Ascending aorta (tissue), 2 donors: Measurements from ENCODE around the gene GIGYF2. TPM values are rescaled to one million over a fixed set of nuclear protein-coding genes. Genes with fewer than 3 reads are reported as not detected.

Source experiments
- DNase-seq, 2 donors: peaks; one replicate each; pipeline ENCODE4 v3.0.0-alpha.2; 2019; ENCODE audit warnings: low spot score in 2 of 2
- H3K27ac ChIP-seq, 2 donors: fragments of 200-600 bp; sonication (generic); one replicate each; pipeline ENCODE4 v1.5.1; 2016 to 2017; ENCODE audit warnings: mild to moderate bottlenecking in 1 of 2
- H3K27me3 ChIP-seq: fragments of 200-600 bp; sonication (generic); one replicate; pipeline ENCODE4 v1.5.1; 2017
- H3K36me3 ChIP-seq, 2 donors: fragments of 200-600 bp; sonication (generic); one replicate each; pipeline ENCODE4 v1.5.1; 2016
- H3K4me1 ChIP-seq, 2 donors: fragments of 200-600 bp; sonication (generic); one replicate each; pipeline ENCODE4 v1.5.1; 2016 to 2017; ENCODE audit warnings: mild to moderate bottlenecking in 1 of 2
- H3K4me3 ChIP-seq, 2 donors: fragments of 200-600 bp; sonication (generic); one replicate each; pipeline ENCODE4 v1.5.1; 2016 to 2017; ENCODE audit warnings: mild to moderate bottlenecking in 1 of 2
- H3K9me3 ChIP-seq, 2 donors: fragments of 200-600 bp; sonication (generic); one replicate each; pipeline ENCODE4 v1.5.1; 2016
- intact Hi-C: fragments of 100-400 bp; cut with DNase I; formaldehyde crosslinking; loops from one replicate; pipeline ENCODE4 v1.15.1; 2023
- total RNA-seq: library from RNA; depleted of rRNA; stranded (reverse); fragments of >200 nt; gene quantifications from one replicate; pipeline ENCODE4 v1.1.0, GENCODE V29; 2016
- TF ChIP-seq, protein P1 (sequence below), 3 experiments: fragments of 200-600 bp in 2 of 3; fragments of 450-650 bp in 1 of 3; sonication (generic) in 2 of 3; IDR thresholded peaks; one replicate each; pipeline ENCODE4 v1.5.1; 2016 to 2019; ENCODE audit warnings: antibody characterized with exemption in 3 of 3, mild to moderate bottlenecking in 1 of 3, moderate library complexity in 1 of 3

GIGYF2 gene
- total RNA-seq, 1 donor from 2014 or later = 27.5 TPM

DNA sequence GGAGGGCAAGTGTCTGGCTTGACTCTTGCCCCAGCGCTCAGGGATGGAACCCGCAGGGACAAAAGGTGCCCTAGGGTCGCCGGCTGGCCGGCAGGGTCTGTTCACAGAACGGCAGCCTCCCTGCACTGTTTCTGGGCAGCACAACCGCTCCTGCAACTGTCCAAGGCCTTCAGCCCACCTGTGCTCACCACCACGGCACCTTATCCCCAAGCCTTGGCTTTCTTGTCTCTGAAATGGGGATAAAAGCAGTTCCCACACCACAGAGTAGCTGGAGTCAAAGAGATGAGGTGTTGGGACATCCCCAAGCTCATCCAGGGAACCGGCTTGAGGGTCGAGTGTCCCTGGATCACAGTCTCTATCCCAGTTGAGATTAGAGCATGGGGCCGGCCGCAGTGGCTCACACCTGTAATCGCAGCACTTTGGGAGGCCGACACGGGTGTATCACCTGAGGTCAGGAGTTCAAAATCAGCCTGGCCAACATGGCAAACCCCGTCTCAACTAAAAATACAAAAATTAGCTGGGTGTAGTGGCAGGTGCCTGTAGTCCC is 177.6 kb downstream of the GIGYF2 start:
- no peak for DNase-seq
- TF ChIP-seq, protein P1, sequence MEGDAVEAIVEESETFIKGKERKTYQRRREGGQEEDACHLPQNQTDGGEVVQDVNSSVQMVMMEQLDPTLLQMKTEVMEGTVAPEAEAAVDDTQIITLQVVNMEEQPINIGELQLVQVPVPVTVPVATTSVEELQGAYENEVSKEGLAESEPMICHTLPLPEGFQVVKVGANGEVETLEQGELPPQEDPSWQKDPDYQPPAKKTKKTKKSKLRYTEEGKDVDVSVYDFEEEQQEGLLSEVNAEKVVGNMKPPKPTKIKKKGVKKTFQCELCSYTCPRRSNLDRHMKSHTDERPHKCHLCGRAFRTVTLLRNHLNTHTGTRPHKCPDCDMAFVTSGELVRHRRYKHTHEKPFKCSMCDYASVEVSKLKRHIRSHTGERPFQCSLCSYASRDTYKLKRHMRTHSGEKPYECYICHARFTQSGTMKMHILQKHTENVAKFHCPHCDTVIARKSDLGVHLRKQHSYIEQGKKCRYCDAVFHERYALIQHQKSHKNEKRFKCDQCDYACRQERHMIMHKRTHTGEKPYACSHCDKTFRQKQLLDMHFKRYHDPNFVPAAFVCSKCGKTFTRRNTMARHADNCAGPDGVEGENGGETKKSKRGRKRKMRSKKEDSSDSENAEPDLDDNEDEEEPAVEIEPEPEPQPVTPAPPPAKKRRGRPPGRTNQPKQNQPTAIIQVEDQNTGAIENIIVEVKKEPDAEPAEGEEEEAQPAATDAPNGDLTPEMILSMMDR (IDR thresholded peaks at IDR 0.05) = no peak
- H3K4me1 ChIP-seq = no peaks in the 10 kb centered on the region
- no peak overlapping the region for H3K4me3 ChIP-seq
- H3K27ac ChIP-seq = no peak overlapping the region
- no peaks in the 10 kb centered on the region for H3K9me3 ChIP-seq
- intact Hi-C loops = no loop called here
- H3K27me3 ChIP-seq = peaks cover 3% of the 10 kb centered on the region
- H3K36me3 ChIP-seq = no peaks in the 10 kb centered on the region

DNA sequence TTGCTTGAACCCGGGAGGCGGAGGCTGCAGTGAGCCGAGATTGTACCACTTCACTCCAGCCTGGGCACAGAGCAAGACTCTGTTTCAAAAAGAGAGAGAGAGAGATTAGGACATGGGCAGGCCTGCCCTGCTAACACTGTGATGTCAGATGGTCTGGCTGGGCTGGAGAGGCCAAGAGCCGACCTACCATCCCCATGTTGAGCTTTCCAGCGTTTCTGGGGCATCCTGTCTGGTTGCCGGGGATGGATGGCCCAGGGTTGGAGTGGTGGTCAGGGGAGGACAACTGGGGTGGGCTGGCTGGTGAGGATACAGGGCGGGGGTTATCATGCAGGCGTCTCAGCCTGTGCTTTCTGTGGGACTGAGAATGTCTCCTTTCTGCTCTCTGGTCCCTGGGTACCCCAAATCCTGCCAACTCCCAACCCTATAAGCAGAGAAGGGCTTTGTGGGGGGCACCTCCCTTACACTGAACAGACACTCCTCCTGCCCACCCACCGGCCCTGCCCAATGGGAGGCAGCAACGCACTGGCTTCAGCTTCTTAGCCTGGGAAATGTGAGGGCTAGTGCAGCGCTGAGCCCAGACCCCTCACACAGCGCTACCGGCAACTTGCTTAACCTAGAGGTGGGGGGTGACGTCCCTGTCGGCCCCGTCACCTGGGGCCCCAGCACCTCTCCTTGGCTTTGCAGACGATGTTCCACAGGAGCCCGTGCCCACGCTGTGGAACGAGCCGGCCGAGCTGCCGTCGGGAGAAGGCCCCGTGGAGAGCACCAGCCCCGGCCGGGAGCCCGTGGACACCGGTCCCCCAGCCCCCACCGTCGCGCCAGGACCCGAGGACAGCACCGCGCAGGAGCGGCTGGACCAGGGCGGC is 178.4 kb downstream of the GIGYF2 start:
- TF ChIP-seq, protein P1 (IDR thresholded peaks at IDR 0.05) = no peak
- Histone ChIP-seq H3K9me3 (no peaks in the 10 kb centered on the region), H3K36me3 (no peaks in the 10 kb centered on the region), H3K27me3 (peaks cover 3% of the 10 kb centered on the region), H3K27ac (no peak overlapping the region), H3K4me3 (peak overlapping the region; percentile 56 to 59), H3K4me1 (no peaks in the 10 kb centered on the region)
- DNase-seq = peak in 1 of 2 donors; percentile 60
- intact Hi-C loops = no loop called here

DNA sequence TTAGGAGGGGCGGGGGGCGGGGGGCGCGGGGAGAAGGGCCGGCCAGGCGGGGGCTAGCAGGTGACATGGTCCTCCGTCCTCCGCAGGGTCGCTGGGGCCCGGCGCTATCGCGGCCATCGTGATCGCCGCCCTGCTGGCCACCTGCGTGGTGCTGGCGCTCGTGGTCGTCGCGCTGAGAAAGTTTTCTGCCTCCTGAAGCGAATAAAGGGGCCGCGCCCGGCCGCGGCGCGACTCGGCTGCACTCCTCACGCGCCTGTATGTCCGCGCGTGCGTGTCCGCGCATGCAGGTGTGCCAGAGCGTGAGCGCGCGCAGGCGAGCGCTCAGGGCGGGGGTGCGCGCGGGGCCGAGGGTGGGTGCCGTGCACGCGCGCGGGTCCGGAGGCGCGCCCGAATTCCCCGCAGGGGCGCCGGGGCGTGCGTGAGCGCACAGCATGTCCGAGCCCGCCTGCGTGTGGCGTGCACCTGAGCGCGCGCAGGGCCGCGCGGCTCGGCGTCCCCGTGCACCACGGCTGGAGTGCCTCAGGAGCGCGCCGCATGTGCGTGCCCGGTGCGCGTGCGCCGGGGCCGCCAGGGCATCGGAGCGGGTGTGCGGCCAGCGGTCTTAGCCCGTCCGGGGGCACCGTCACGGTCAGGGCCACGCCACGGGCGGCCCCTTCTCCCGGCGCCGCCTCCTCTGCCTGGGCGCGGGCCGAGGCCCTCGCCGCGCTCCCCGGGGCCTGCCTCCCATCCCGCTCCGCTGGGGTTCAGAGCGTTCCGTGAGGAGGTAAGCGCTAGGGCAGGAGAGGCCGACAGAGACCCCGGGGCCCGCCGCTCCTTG is 179.2 kb downstream of the GIGYF2 start:
- Histone ChIP-seq H3K4me3 (peak overlapping the region; percentile 56 to 59), H3K4me1 (no peaks in the 10 kb centered on the region), H3K9me3 (no peaks in the 10 kb centered on the region), H3K36me3 (no peaks in the 10 kb centered on the region), H3K27ac (no peak overlapping the region), H3K27me3 (peaks cover 3% of the 10 kb centered on the region)
- intact Hi-C loops = no loop called here
- no peak for DNase-seq
- TF ChIP-seq, protein P1 (IDR thresholded peaks at IDR 0.05) = no peak

DNA sequence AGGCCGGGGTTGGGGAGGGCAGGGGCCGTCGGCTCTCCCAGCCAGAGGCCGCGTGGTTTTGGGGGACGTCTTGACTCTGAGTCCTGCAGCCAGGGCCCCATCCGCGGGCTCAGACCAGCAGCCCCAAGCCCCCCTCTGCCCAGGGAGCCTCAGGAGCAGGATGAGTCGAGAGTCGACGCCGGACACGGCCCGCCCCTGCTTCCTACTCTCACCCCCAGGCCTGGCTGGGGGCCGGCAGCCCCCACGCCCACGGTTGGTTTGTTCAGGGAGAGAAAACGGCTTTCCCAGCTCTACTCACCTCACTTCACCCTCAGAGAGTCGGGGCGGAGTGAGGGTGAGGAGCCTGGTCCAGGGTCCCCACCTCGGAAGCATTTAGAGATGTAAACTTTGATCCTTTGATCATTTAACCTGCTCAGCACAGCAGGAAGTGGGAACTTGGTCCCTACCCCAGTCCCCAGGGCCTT is 179.9 kb downstream of the GIGYF2 start:
- H3K4me1 ChIP-seq = no peaks in the 10 kb centered on the region
- H3K4me3 ChIP-seq = peak overlapping the region in 1 of 2 donors; percentile 59
- H3K27ac ChIP-seq = no peak overlapping the region
- DNase-seq = no peak
- H3K36me3 ChIP-seq = no peaks in the 10 kb centered on the region
- H3K27me3 ChIP-seq = peaks cover 3% of the 10 kb centered on the region
- TF ChIP-seq, protein P1 (IDR thresholded peaks at IDR 0.05) = no peak
- H3K9me3 ChIP-seq = no peaks in the 10 kb centered on the region
- intact Hi-C loops = no loop called here

DNA sequence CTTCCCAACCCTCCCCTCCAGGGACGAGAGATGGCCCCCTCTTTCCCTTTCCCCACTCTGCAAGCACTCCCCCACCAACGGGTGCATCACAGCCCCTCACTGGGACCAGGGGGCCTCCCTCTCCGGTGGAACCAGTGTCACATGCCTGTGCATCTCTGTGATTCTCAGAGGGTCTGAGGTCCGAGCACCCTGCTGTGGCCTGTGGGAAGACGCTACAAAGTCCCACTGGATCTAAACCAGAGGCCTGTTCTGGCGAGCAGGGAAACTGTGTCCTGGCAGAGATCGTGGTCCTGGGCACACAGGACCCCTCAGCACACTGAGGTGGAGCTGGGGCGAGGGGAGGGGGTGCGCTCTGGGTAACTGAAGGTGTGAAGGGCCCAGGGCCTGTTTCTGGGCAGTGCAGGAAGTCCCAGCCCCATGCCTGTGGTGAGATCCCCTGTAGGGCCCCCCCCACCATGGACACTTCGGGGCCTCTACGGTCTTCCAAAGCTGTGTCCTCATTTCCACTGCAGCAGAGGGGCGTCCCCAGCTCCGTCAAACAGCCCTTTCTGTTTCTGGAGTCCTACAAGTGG is 180.9 kb downstream of the GIGYF2 start:
- no peak for DNase-seq
- Histone ChIP-seq H3K27ac (no peak overlapping the region), H3K4me3 (no peak overlapping the region), H3K9me3 (no peaks in the 10 kb centered on the region), H3K36me3 (no peaks in the 10 kb centered on the region), H3K27me3 (peaks cover 3% of the 10 kb centered on the region), H3K4me1 (no peaks in the 10 kb centered on the region)
- intact Hi-C loops = no loop called here
- TF ChIP-seq, protein P1 (IDR thresholded peaks at IDR 0.05) = no peak
